Loucy (cell line): ENCODE data around the gene KANSL2.
"Not testable (repeated sequence)": the region's sequence is repeated elsewhere in the genome, so short reads cannot be mapped to it uniquely, and the experiment has no call there.

Source experiments
- H2AFZ ChIP-seq: fragments of 200-600 bp; sonication (generic); 2 replicates; pipeline ENCODE4 v1.6.0; 2016; ENCODE audit warnings: antibody characterized with exemption, mild to moderate bottlenecking, low read length, moderate library complexity
- H3F3A ChIP-seq: fragments of 200-600 bp; 2 replicates; pipeline ENCODE4 v1.6.0; 2016; ENCODE audit warnings: antibody characterized with exemption, low read depth, mild to moderate bottlenecking
- H3K27me3 ChIP-seq: fragments of 200-600 bp; sonication (generic); 2 replicates; pipeline ENCODE4 v1.6.1; 2014; ENCODE audit warnings: low read length, mild to moderate bottlenecking; ENCODE audit not compliant: insufficient read depth, poor library complexity, severe bottlenecking
- H3K36me3 ChIP-seq: fragments of 200-600 bp; sonication (generic); 2 replicates; pipeline ENCODE4 v1.6.1; 2016; ENCODE audit warnings: low read length; ENCODE audit not compliant: insufficient read depth
- H3K4me1 ChIP-seq: fragments of 200-600 bp; sonication (generic); 2 replicates; pipeline ENCODE4 v1.5.1; 2014; ENCODE audit warnings: low read length, mild to moderate bottlenecking; ENCODE audit not compliant: insufficient read depth, poor library complexity, severe bottlenecking
- H3K4me2 ChIP-seq: fragments of 200-600 bp; sonication (generic); 2 replicates; pipeline ENCODE4 v1.6.0; 2014; ENCODE audit warnings: antibody characterized with exemption, low read length, low read depth, mild to moderate bottlenecking; ENCODE audit not compliant: poor library complexity, severe bottlenecking
- H3K4me3 ChIP-seq: fragments of 200-600 bp; sonication (generic); 2 replicates; pipeline ENCODE4 v1.5.1; 2014; ENCODE audit warnings: low read length, mild to moderate bottlenecking, mixed read lengths; ENCODE audit not compliant: poor library complexity, severe bottlenecking
- H3K79me2 ChIP-seq: fragments of 200-600 bp; sonication (generic); 2 replicates; pipeline ENCODE4 v1.6.1; 2014; ENCODE audit warnings: low read length; ENCODE audit not compliant: insufficient read depth
- H3K9ac ChIP-seq: fragments of 200-600 bp; sonication (generic); 2 replicates; pipeline ENCODE4 v1.6.0; 2014; ENCODE audit warnings: mild to moderate bottlenecking, low read depth, low read length, moderate library complexity; ENCODE audit not compliant: poor library complexity, severe bottlenecking
- H3K9me2 ChIP-seq: fragments of 200-600 bp; sonication (generic); replicated peaks from 2 replicates; pipeline ENCODE4 v1.6.1; 2016; ENCODE audit warnings: low read depth, low read length, mixed read lengths
- H3K9me3 ChIP-seq: fragments of 200-600 bp; sonication (generic); 2 replicates; pipeline ENCODE4 v1.6.1; 2014; ENCODE audit warnings: mild to moderate bottlenecking, antibody characterized with exemption, low read length, low read depth; ENCODE audit not compliant: insufficient read depth
- H4K20me1 ChIP-seq: fragments of 200-600 bp; sonication (generic); 2 replicates; pipeline ENCODE4 v1.6.0; 2014; ENCODE audit warnings: antibody characterized with exemption, low read length, mild to moderate bottlenecking; ENCODE audit not compliant: insufficient read depth, poor library complexity, severe bottlenecking
- EZH2phosphoT487 ChIP-seq: fragments of 200-600 bp; IDR thresholded peaks from 2 replicates; pipeline ENCODE4 v1.6.1; 2018; ENCODE audit warnings: antibody characterized with exemption, mild to moderate bottlenecking, moderate library complexity, borderline replicate concordance
- TF ChIP-seq, protein P1 (sequence below): fragments of 200-600 bp; sonication (generic); conservative IDR thresholded peaks from 2 replicates; pipeline ENCODE4 v1.5.1; 2014; ENCODE audit warnings: mild to moderate bottlenecking, antibody characterized with exemption, low read length

KANSL2 gene, protein sequence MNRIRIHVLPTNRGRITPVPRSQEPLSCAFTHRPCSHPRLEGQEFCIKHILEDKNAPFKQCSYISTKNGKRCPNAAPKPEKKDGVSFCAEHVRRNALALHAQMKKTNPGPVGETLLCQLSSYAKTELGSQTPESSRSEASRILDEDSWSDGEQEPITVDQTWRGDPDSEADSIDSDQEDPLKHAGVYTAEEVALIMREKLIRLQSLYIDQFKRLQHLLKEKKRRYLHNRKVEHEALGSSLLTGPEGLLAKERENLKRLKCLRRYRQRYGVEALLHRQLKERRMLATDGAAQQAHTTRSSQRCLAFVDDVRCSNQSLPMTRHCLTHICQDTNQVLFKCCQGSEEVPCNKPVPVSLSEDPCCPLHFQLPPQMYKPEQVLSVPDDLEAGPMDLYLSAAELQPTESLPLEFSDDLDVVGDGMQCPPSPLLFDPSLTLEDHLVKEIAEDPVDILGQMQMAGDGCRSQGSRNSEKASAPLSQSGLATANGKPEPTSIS

GRCh38 chr12:48681710-48682532 lies at the start of gene KANSL2:
KANSL2 (minus strand) TSS chr12:48682238; CDS start chr12:48681632, 606 bp downstream.
- Histone ChIP-seq H3K4me1 (peaks cover 33% of the 10 kb centered on the region), H3K9ac (peak within 1 kb of the TSS; percentile 94), H2AFZ (peak within 1 kb of the TSS; percentile 93), H3K4me3 (peak within 1 kb of the TSS; percentile 86), H3K9me3 (no peaks in the 10 kb centered on the region), H4K20me1 (peaks cover 46% of the 10 kb centered on the region), H3K79me2 (peaks cover 51% of the 10 kb centered on the region), H3K9me2 (no peaks in the 10 kb centered on the region), H3K4me2 (peak within 1 kb of the TSS; percentile 91), H3K27me3 (no peaks in the 10 kb centered on the region), H3F3A (no peaks in the 10 kb centered on the region), H3K36me3 (peaks cover 12% of the 10 kb centered on the region; the same call in 1 of the 2 replicates)
- TF ChIP-seq EZH2phosphoT487: no peak
- TF ChIP-seq, protein P1, sequence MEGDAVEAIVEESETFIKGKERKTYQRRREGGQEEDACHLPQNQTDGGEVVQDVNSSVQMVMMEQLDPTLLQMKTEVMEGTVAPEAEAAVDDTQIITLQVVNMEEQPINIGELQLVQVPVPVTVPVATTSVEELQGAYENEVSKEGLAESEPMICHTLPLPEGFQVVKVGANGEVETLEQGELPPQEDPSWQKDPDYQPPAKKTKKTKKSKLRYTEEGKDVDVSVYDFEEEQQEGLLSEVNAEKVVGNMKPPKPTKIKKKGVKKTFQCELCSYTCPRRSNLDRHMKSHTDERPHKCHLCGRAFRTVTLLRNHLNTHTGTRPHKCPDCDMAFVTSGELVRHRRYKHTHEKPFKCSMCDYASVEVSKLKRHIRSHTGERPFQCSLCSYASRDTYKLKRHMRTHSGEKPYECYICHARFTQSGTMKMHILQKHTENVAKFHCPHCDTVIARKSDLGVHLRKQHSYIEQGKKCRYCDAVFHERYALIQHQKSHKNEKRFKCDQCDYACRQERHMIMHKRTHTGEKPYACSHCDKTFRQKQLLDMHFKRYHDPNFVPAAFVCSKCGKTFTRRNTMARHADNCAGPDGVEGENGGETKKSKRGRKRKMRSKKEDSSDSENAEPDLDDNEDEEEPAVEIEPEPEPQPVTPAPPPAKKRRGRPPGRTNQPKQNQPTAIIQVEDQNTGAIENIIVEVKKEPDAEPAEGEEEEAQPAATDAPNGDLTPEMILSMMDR: no peak

DNA sequence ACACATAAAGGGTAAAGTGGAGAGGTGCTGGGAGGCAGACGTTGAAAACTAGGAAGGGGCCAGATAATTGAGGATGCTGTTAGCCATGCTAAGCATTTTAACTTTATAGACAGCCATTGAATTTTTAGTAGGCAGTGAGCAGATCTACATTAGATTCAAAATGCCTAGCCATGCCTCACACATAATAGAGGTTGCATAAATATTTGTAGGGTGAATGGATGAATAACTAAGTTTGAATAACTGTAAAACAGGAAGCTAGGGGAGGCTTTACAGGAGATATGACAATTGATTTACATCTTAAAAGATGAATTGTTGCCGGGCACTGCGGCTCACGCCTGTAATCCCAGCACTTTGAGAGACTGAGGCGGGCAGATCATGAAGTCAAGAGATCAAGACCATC lies 46.8 kb upstream of the KANSL2 start:
- TF ChIP-seq, protein P1: no peak
- TF ChIP-seq EZH2phosphoT487: no peak
- no peak overlapping the region for H3K4me3 ChIP-seq
- H3K79me2 ChIP-seq: no peaks in the 10 kb centered on the region
- no peaks in the 10 kb centered on the region for H3K36me3 ChIP-seq
- no peaks in the 10 kb centered on the region for H3F3A ChIP-seq
- H3K9ac ChIP-seq: no peak overlapping the region
- H3K4me2 ChIP-seq: no peak overlapping the region
- no peaks in the 10 kb centered on the region for H3K27me3 ChIP-seq
- H2AFZ ChIP-seq: no peak overlapping the region
- H3K9me3 ChIP-seq: no peaks in the 10 kb centered on the region
- H4K20me1 ChIP-seq: no peaks in the 10 kb centered on the region
- H3K4me1 ChIP-seq: no peaks in the 10 kb centered on the region
- H3K9me2 ChIP-seq: no peaks in the 10 kb centered on the region

DNA sequence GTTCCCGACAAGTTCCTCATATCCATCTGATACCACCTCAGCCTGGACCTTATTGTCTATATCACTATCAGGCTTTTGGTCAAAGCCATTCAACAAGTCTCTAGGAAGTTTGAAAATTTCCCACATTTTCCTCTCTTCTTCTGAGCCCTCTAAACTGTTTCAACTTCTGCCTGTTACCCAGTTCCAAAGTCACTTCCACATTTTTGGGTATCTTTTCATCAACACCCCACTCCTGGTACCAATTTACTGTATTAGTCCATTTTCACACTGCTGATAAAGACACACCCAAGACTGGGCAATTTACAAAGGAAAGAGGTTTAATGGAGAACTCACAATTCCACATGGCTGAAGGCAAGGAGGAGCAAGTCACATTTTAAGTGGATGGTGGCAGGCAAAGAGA lies 38.7 kb upstream of the KANSL2 start:
- H3K4me1 ChIP-seq, H3K9me3 ChIP-seq, H3K9me2 ChIP-seq, H3F3A ChIP-seq, H4K20me1 ChIP-seq, H3K4me2 ChIP-seq, H3K36me3 ChIP-seq, H2AFZ ChIP-seq, H3K4me3 ChIP-seq, H3K27me3 ChIP-seq, H3K9ac ChIP-seq: not testable (repeated sequence)
- H3K79me2 ChIP-seq: peaks cover 12% of the 10 kb centered on the region

DNA sequence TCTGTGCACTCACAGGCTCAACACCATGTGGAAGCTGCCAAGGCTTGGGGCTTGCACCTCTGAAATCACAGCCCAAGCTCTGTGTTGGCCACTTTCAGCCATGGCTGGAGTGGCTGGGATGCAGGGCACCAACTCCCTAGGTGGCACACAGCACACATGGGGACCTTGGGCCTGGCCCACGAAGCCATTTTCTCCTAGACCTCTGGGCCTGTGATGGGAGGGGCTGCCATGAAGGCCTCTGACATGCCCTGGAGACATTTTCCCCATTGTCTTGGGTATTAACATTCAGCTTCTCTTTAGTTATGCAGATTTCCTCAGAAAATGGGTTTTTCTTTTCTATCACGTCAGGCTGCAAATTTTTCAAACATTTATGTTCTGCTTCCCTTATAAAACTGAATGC lies 38.1 kb upstream of the KANSL2 start:
- not testable (repeated sequence) for H3K4me1 ChIP-seq, H3K36me3 ChIP-seq, H3K9ac ChIP-seq, H3K4me3 ChIP-seq, H2AFZ ChIP-seq, H3K9me2 ChIP-seq, H3K27me3 ChIP-seq, H3K9me3 ChIP-seq, H3F3A ChIP-seq, H3K4me2 ChIP-seq
- Histone ChIP-seq H3K79me2 (peaks cover 17% of the 10 kb centered on the region), H4K20me1 (peaks cover 13% of the 10 kb centered on the region)

DNA sequence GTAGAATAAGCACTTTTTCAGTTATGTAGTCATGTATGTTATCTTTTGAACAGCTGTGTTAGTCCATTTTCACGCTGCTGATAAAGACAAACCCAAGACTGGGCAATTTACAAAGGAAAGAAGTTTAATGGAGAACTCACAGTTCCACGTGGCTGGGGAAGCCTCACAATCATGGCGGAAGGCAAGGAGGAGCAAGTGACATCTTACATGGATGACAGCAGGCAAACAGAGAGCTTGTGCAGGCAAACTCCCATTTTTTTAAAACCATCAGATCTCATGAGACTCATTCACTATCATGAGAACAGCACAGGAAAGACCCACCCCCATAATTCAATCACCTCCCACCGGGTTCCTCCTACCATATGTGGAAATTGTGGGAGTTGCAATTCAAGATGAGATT lies 37.0 kb upstream of the KANSL2 start:
- H3K9ac ChIP-seq, H3K9me2 ChIP-seq, H3K9me3 ChIP-seq: not testable (repeated sequence)

More for the DNA sequence above, 37.0 kb upstream of the KANSL2 start:
- H3F3A ChIP-seq, H3K4me3 ChIP-seq, H3K27me3 ChIP-seq, H2AFZ ChIP-seq, H3K4me2 ChIP-seq, H3K36me3 ChIP-seq: not testable (repeated sequence)
- H3K4me1 ChIP-seq: peaks cover 12% of the 10 kb centered on the region
- H3K79me2 ChIP-seq: peaks cover 29% of the 10 kb centered on the region
- H4K20me1 ChIP-seq: peaks cover 25% of the 10 kb centered on the region
